H9 (cell line): ENCODE data around the gene MAPK8. TPM values are rescaled to one million over a fixed set of nuclear protein-coding genes. Genes with fewer than 3 reads are reported as not detected.

Source experiments
- DNase-seq: peaks from one replicate; pipeline ENCODE4 v3.0.0-alpha.2; 2017
- H2AFZ ChIP-seq: one replicate; pipeline ENCODE4 v1.6.1; 2013; ENCODE audit warnings: mild to moderate bottlenecking, low read length, control low read depth, moderate library complexity
- H2AK5ac ChIP-seq: 2 replicates; pipeline ENCODE4 v1.6.1; 2013; ENCODE audit warnings: low read length, control low read depth, mixed read lengths; ENCODE audit not compliant: insufficient read length
- H2BK120ac ChIP-seq: one replicate; pipeline ENCODE4 v1.6.1; 2013; ENCODE audit warnings: low read depth, mild to moderate bottlenecking, low read length, control low read depth, inconsistent platforms; ENCODE audit not compliant: poor library complexity, severe bottlenecking
- H2BK12ac ChIP-seq: 2 replicates; pipeline ENCODE4 v1.6.1; 2013; ENCODE audit warnings: low read length, control low read depth, mixed read lengths, low read depth; ENCODE audit not compliant: insufficient read length
- H2BK15ac ChIP-seq: 2 replicates; pipeline ENCODE4 v1.6.1; 2013; ENCODE audit warnings: low read depth, low read length, control low read depth
- H2BK20ac ChIP-seq: one replicate; pipeline ENCODE4 v1.6.1; 2013; ENCODE audit warnings: low read depth, mild to moderate bottlenecking, low read length, control low read depth, inconsistent platforms; ENCODE audit not compliant: poor library complexity, severe bottlenecking
- H2BK5ac ChIP-seq: 2 replicates; pipeline ENCODE4 v1.6.1; 2013; ENCODE audit warnings: low read length, control low read depth, mixed read lengths; ENCODE audit not compliant: insufficient read length
- H3K14ac ChIP-seq: 2 replicates; pipeline ENCODE4 v1.6.1; 2013; ENCODE audit warnings: low read length, control low read depth; ENCODE audit not compliant: insufficient read depth
- H3K18ac ChIP-seq: 2 replicates; pipeline ENCODE4 v1.6.1; 2013; ENCODE audit warnings: low read depth, mild to moderate bottlenecking, mixed read lengths, low read length, control low read depth; ENCODE audit not compliant: insufficient read length
- H3K23ac ChIP-seq: 2 replicates; pipeline ENCODE4 v1.6.1; 2013; ENCODE audit warnings: low read length, control low read depth, mixed read lengths, low read depth; ENCODE audit not compliant: insufficient read length
- H3K23me2 ChIP-seq: 2 replicates; pipeline ENCODE4 v1.6.1; 2013; ENCODE audit warnings: low read depth, mild to moderate bottlenecking, mixed read lengths, low read length, control low read depth; ENCODE audit not compliant: insufficient read length, poor library complexity, severe bottlenecking
- H3K27ac ChIP-seq: 2 replicates; pipeline ENCODE4 v1.5.1; 2013; ENCODE audit warnings: low read length, control low read depth, mixed read lengths, low read depth; ENCODE audit not compliant: insufficient read length
- H3K27me3 ChIP-seq: 2 replicates; pipeline ENCODE4 v1.6.1; 2013; ENCODE audit warnings: low read length, control low read depth, inconsistent platforms; ENCODE audit not compliant: insufficient read depth
- H3K4ac ChIP-seq: 2 replicates; pipeline ENCODE4 v1.6.1; 2013; ENCODE audit warnings: low read depth, mild to moderate bottlenecking, control low read depth, inconsistent platforms, low read length, moderate library complexity
- H3K4me1 ChIP-seq: 2 replicates; pipeline ENCODE4 v1.6.1; 2013; ENCODE audit warnings: low read length, control low read depth, inconsistent platforms; ENCODE audit not compliant: insufficient read depth
- H3K4me2 ChIP-seq: 2 replicates; pipeline ENCODE4 v1.6.1; 2013; ENCODE audit warnings: low read length, control low read depth, mixed read lengths; ENCODE audit not compliant: insufficient read length, insufficient read depth
- H3K56ac ChIP-seq: 2 replicates; pipeline ENCODE4 v1.6.1; 2013; ENCODE audit warnings: low read depth, mild to moderate bottlenecking, mixed read lengths, low read length, control low read depth; ENCODE audit not compliant: insufficient read length
- H3K79me1 ChIP-seq: 2 replicates; pipeline ENCODE4 v1.6.1; 2013; ENCODE audit warnings: low read depth, mild to moderate bottlenecking, moderate library complexity, low read length, control low read depth, inconsistent platforms; ENCODE audit not compliant: insufficient read depth, poor library complexity, severe bottlenecking
- H3K79me2 ChIP-seq: 2 replicates; pipeline ENCODE4 v1.6.1; 2013; ENCODE audit warnings: low read length, control low read depth, inconsistent platforms; ENCODE audit not compliant: insufficient read depth
- H3K9ac ChIP-seq: 2 replicates; pipeline ENCODE4 v1.6.1; 2013; ENCODE audit warnings: low read length, control low read depth, mixed read lengths; ENCODE audit not compliant: insufficient read length; ENCODE audit errors: extremely low read depth
- H3K9me3 ChIP-seq: one replicate; pipeline ENCODE4 v1.6.1; 2013; ENCODE audit warnings: low read depth, low read length, inconsistent platforms; ENCODE audit not compliant: control insufficient read depth
- H3T11ph ChIP-seq: one replicate; pipeline ENCODE4 v1.6.1; 2013; ENCODE audit warnings: mild to moderate bottlenecking, low read length, control low read depth, inconsistent platforms
- H4K20me1 ChIP-seq: one replicate; pipeline ENCODE4 v1.6.1; 2013; ENCODE audit not compliant: control insufficient read depth, insufficient read length, insufficient read depth
- H4K5ac ChIP-seq: 2 replicates; pipeline ENCODE4 v1.6.1; 2013; ENCODE audit warnings: low read depth, mild to moderate bottlenecking, mixed read lengths, low read length, control low read depth; ENCODE audit not compliant: insufficient read length
- H4K8ac ChIP-seq: replicated peaks from 2 replicates; pipeline ENCODE4 v1.6.1; 2013; ENCODE audit warnings: low read length, control low read depth, mixed read lengths, low read depth; ENCODE audit not compliant: insufficient read length
- H4K91ac ChIP-seq: 2 replicates; pipeline ENCODE4 v1.6.1; 2013; ENCODE audit warnings: low read depth, mild to moderate bottlenecking, moderate library complexity, mixed read lengths, low read length, control low read depth; ENCODE audit not compliant: insufficient read length
- H3K27ac Mint-ChIP-seq, 3 experiments: 2 replicates in 2 of 3; 3 replicates in 1 of 3; pipeline ENCODE4 v1.8.0; 2020 to 2021; ENCODE audit warnings: mixed read lengths in 3 of 3, mild to moderate bottlenecking in 1 of 3, moderate library complexity in 1 of 3
- H3K27me3 Mint-ChIP-seq: 2 replicates; pipeline ENCODE4 v1.8.0; 2021; ENCODE audit warnings: low read depth, mild to moderate bottlenecking, moderate library complexity, mixed read lengths
- H3K36me3 Mint-ChIP-seq, 3 experiments: 2 replicates in 2 of 3; 3 replicates in 1 of 3; pipeline ENCODE4 v1.8.0; 2020 to 2021; ENCODE audit warnings: low read depth in 3 of 3, mixed read lengths in 3 of 3; ENCODE audit not compliant: insufficient read depth in 1 of 3
- H3K4me1 Mint-ChIP-seq, 2 experiments: 2 replicates each; pipeline ENCODE4 v1.8.0; 2020; ENCODE audit warnings: mixed read lengths in 2 of 2
- H3K4me3 Mint-ChIP-seq, 2 experiments: 2 replicates in 1 of 2; 3 replicates in 1 of 2; pipeline ENCODE4 v1.8.0; 2020 to 2021; ENCODE audit warnings: mild to moderate bottlenecking in 2 of 2, mixed read lengths in 2 of 2, moderate library complexity in 1 of 2
- H3K9me3 Mint-ChIP-seq, 2 experiments: 2 replicates in 1 of 2; 3 replicates in 1 of 2; pipeline ENCODE4 v1.8.0; 2020; ENCODE audit warnings: mild to moderate bottlenecking in 2 of 2, mixed read lengths in 2 of 2, moderate library complexity in 1 of 2
- CTCF ChIP-seq: fragments of 200-600 bp; sonication (generic); conservative IDR thresholded peaks from 3 replicates; pipeline ENCODE4 v1.8.0; 2021; ENCODE audit warnings: antibody characterized with exemption, mild to moderate bottlenecking
- WGBS: extraction: QIAGEN DNeasy Blood & Tissue Kit; methylation state at CpG from one replicate; pipeline ENCODE4 v1.1.7; 2013; ENCODE audit warnings: missing lambda C conversion rate, low lambda C conversion rate, mixed read lengths; ENCODE audit not compliant: insufficient read length; ENCODE audit errors: extremely low coverage; 5-methylcytosine and 5-hydroxymethylcytosine counted together
- total RNA-seq: library from RNA; stranded (reverse); gene quantifications from 2 replicates; pipeline ENCODE4 v1.2.1, GENCODE V29; 2021

The MAPK8 gene
- total RNA-seq, 1 experiment from 2014 or later: 52.0 TPM

DNA sequence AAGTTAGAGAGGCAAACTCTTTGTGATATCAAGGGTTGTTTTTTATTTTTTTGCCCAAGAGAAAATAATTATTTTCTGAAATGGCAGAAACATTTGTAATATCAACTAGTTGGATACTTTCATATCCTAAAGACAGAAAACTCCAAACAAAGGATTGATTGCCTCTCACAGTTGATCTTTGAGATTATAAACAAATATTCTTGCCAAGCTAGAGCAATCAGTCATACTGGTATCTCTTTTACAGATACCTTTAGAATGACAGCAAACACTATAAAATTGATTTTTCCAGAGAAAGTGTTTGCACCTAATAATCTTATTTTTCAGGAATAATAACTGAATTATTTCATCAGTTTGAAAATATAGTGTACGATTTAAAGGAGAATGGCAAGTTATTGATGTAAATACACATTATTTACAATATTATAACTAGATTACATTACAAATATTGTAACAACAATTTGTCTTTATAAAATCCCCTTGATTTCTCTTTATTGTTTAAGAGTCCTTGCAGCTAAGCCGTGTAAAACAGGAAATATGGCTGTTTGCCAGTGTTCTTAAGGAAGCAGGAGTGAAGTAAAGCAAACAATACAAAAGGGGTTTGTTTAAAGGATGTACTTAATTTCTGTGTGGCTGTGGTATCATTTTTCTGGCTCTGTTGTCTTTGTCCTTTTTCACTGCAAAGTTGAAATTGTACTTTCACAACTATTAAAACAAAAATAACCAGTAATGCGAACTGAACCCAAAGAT is 58.4 kb downstream of the MAPK8 start:
- no CpG with 5 or more reads among the region's 3 CpGs for WGBS
- no peaks in the 10 kb centered on the region for H3K9me3 ChIP-seq
- H2BK15ac ChIP-seq: no peak overlapping the region
- Mint-ChIP-seq H3K27ac (no peak overlapping the region; a peak in 1 of 7 replicates), H3K27me3 (no peaks in the 10 kb centered on the region; the same call in 1 of the 2 replicates), H3K4me1 (peaks cover 6 to 15% of the 10 kb centered on the region in 2 experiments), H3K4me3 (no peak overlapping the region), H3K36me3 (no peaks in the 10 kb centered on the region), H3K9me3 (no peaks in the 10 kb centered on the region)
- no peak overlapping the region for H2BK5ac ChIP-seq
- no peaks in the 10 kb centered on the region for H4K20me1 ChIP-seq
- H2BK20ac ChIP-seq: no peak overlapping the region
- H3K4ac ChIP-seq: no peak overlapping the region
- H3K4me2 ChIP-seq: no peak overlapping the region
- no peak overlapping the region for H4K5ac ChIP-seq
- H3K4me1 ChIP-seq: no peaks in the 10 kb centered on the region
- H3K79me2 ChIP-seq: peaks cover 5% of the 10 kb centered on the region; the same call in 1 of the 2 replicates
- no peak overlapping the region for H3K14ac ChIP-seq
- H3K79me1 ChIP-seq: peaks cover 2% of the 10 kb centered on the region
- H2BK120ac ChIP-seq: no peak overlapping the region
- H3K27ac ChIP-seq: no peak overlapping the region
- no peaks in the 10 kb centered on the region for H3K27me3 ChIP-seq
- no peak overlapping the region for H3K23ac ChIP-seq
- no peak overlapping the region for H3T11ph ChIP-seq
- H3K23me2 ChIP-seq: no peaks in the 10 kb centered on the region
- no peak overlapping the region for H2BK12ac ChIP-seq
- H2AK5ac ChIP-seq: no peak overlapping the region
- no peak overlapping the region for H2AFZ ChIP-seq
- no peak overlapping the region for H3K56ac ChIP-seq
- no peak overlapping the region for H4K8ac ChIP-seq
- no peak overlapping the region for H4K91ac ChIP-seq
- no peak for DNase-seq
- no peak for TF ChIP-seq CTCF
- no peak overlapping the region for H3K9ac ChIP-seq
- no peak overlapping the region for H3K18ac ChIP-seq
